OCI-LY1 (cell line): ENCODE measurements around the gene VPS54.
"Not testable (repeated sequence)": the region's sequence is repeated elsewhere in the genome, so short reads cannot be mapped to it uniquely, and the experiment has no call there.

Source experiments
- H2AFZ ChIP-seq: fragments of 200-600 bp; sonication (generic), shearing (Covaris generic); 2 replicates; pipeline ENCODE4 v1.6.0; 2014; ENCODE audit warnings: antibody characterized with exemption, mild to moderate bottlenecking, low read length
- H3F3A ChIP-seq: fragments of 200-600 bp; sonication (generic), shearing (Covaris generic); 2 replicates; pipeline ENCODE4 v1.6.0; 2014; ENCODE audit warnings: mild to moderate bottlenecking, antibody characterized with exemption, low read length, moderate library complexity; ENCODE audit not compliant: insufficient read depth
- H3K27ac ChIP-seq: fragments of 200-600 bp; sonication (generic); 2 replicates; pipeline ENCODE4 v1.5.1; 2014; ENCODE audit warnings: low read length, mixed run types, mild to moderate bottlenecking, low read depth; ENCODE audit not compliant: poor library complexity, severe bottlenecking
- H3K27me3 ChIP-seq: fragments of 200-600 bp; sonication (generic); 2 replicates; pipeline ENCODE4 v1.6.0; 2014; ENCODE audit warnings: antibody characterized with exemption, mild to moderate bottlenecking, low read length, moderate library complexity; ENCODE audit not compliant: insufficient read depth
- H3K36me3 ChIP-seq: fragments of 200-600 bp; sonication (generic); 2 replicates; pipeline ENCODE4 v1.6.1; 2014; ENCODE audit warnings: mild to moderate bottlenecking, antibody characterized with exemption, low read length, moderate library complexity, mixed read lengths; ENCODE audit not compliant: insufficient read depth
- H3K4me1 ChIP-seq: fragments of 200-600 bp; sonication (generic); 2 replicates; pipeline ENCODE4 v1.5.1; 2014; ENCODE audit warnings: mild to moderate bottlenecking, low read length, moderate library complexity; ENCODE audit not compliant: insufficient read depth, severe bottlenecking
- H3K4me2 ChIP-seq: fragments of 200-600 bp; sonication (generic), shearing (Covaris generic); 2 replicates; pipeline ENCODE4 v1.6.1; 2014; ENCODE audit warnings: low read length
- H3K4me3 ChIP-seq: fragments of 200-600 bp; sonication (generic); 2 replicates; pipeline ENCODE4 v1.5.1; 2014; ENCODE audit warnings: low read length, low read depth, mild to moderate bottlenecking, mixed read lengths; ENCODE audit not compliant: poor library complexity, severe bottlenecking
- H3K79me2 ChIP-seq: fragments of 200-600 bp; shearing (Covaris generic); 2 replicates; pipeline ENCODE4 v1.6.1; 2016; ENCODE audit warnings: mixed run types, low read length, mixed read lengths; ENCODE audit not compliant: insufficient read depth
- H3K9ac ChIP-seq: fragments of 200-600 bp; sonication (generic), shearing (Covaris generic); 2 replicates; pipeline ENCODE4 v1.6.1; 2014; ENCODE audit warnings: mild to moderate bottlenecking, low read length, mixed read lengths
- H3K9me2 ChIP-seq: fragments of 200-600 bp; sonication (generic), shearing (Covaris generic); 2 replicates; pipeline ENCODE4 v1.6.1; 2014; ENCODE audit warnings: low read depth, mild to moderate bottlenecking, low read length, mixed read lengths
- H3K9me3 ChIP-seq: fragments of 200-600 bp; shearing (Covaris generic); 2 replicates; pipeline ENCODE4 v1.6.1; 2014; ENCODE audit warnings: low read length, mixed read lengths
- H4K20me1 ChIP-seq: fragments of 200-600 bp; sonication (generic), shearing (Covaris generic); 2 replicates; pipeline ENCODE4 v1.6.0; 2016; ENCODE audit warnings: mild to moderate bottlenecking, low read length; ENCODE audit not compliant: insufficient read depth
- CTCF ChIP-seq: fragments of 200-600 bp; sonication (generic), shearing (Covaris generic); IDR thresholded peaks from 2 replicates; pipeline ENCODE4 v1.5.1; 2017; ENCODE audit warnings: mild to moderate bottlenecking, antibody characterized with exemption, low read length, moderate library complexity, mixed read lengths
- EZH2 ChIP-seq: fragments of 200-600 bp; sonication (generic), shearing (Covaris generic); IDR thresholded peaks from 2 replicates; pipeline ENCODE4 v1.8.0; 2017; ENCODE audit warnings: borderline replicate concordance, mixed run types, mild to moderate bottlenecking, antibody characterized with exemption, low read length, moderate library complexity, mixed read lengths

Gene VPS54

GRCh38 chr2:63992061-63992685 is 27.1 kb downstream of the VPS54 start:
- no peak for TF ChIP-seq CTCF
- no peak for TF ChIP-seq EZH2

GRCh38 chr2:63991173-63991999 is 27.8 kb downstream of the VPS54 start:
- H3K9me2 ChIP-seq, H2AFZ ChIP-seq, H3K79me2 ChIP-seq, H4K20me1 ChIP-seq, H3K9ac ChIP-seq, H3K4me1 ChIP-seq, H3K9me3 ChIP-seq, H3K4me2 ChIP-seq, H3K27ac ChIP-seq, H3F3A ChIP-seq, H3K4me3 ChIP-seq, H3K36me3 ChIP-seq, H3K27me3 ChIP-seq: not testable (repeated sequence)

More at GRCh38 chr2:63992061-63992685, 27.1 kb downstream of the VPS54 start:
- H3K27ac ChIP-seq, result no peak overlapping the region
- H3F3A ChIP-seq, result no peaks in the 10 kb centered on the region
- no peak overlapping the region for H2AFZ ChIP-seq
- H3K9me2 ChIP-seq, result no peaks in the 10 kb centered on the region
- no peaks in the 10 kb centered on the region for H4K20me1 ChIP-seq
- H3K27me3 ChIP-seq, result no peaks in the 10 kb centered on the region
- H3K4me1 ChIP-seq, result no peaks in the 10 kb centered on the region
- no peak overlapping the region for H3K4me3 ChIP-seq
- no peak overlapping the region for H3K9ac ChIP-seq
- H3K9me3 ChIP-seq, result no peaks in the 10 kb centered on the region
- no peaks in the 10 kb centered on the region for H3K36me3 ChIP-seq
- H3K4me2 ChIP-seq, result no peak overlapping the region
- H3K79me2 ChIP-seq, result no peaks in the 10 kb centered on the region

- no peaks in the 10 kb centered on the region for H3K79me2 ChIP-seq
- H3K4me2 ChIP-seq, result no peak overlapping the region
- H3K27ac ChIP-seq, result no peak overlapping the region
Observed at GRCh38 chr2:63990072-63990471, 29.2 kb downstream of the VPS54 start.

GRCh38 chr2:63988842-63989436 is 30.3 kb downstream of the VPS54 start:
- not testable (repeated sequence) for H3K79me2 ChIP-seq, H3K27ac ChIP-seq, H3K36me3 ChIP-seq, H3K4me3 ChIP-seq, H2AFZ ChIP-seq, H3K27me3 ChIP-seq, H3K9ac ChIP-seq, H3K9me2 ChIP-seq, H3K4me1 ChIP-seq, H3F3A ChIP-seq, H3K4me2 ChIP-seq, H4K20me1 ChIP-seq, H3K9me3 ChIP-seq

More at GRCh38 chr2:63990072-63990471, 29.2 kb downstream of the VPS54 start:
- no peak for TF ChIP-seq EZH2
- no peak for TF ChIP-seq CTCF
- Histone ChIP-seq H3K4me1 (no peaks in the 10 kb centered on the region), H3K4me3 (no peak overlapping the region), H3F3A (no peaks in the 10 kb centered on the region), H3K9me2 (no peaks in the 10 kb centered on the region), H3K36me3 (no peaks in the 10 kb centered on the region), H3K27me3 (no peaks in the 10 kb centered on the region), H4K20me1 (no peaks in the 10 kb centered on the region), H3K9ac (no peak overlapping the region), H2AFZ (no peak overlapping the region), H3K9me3 (no peaks in the 10 kb centered on the region)
